Measurements from ENCODE around the gene SCFD1. TPM values are rescaled to one million over a fixed set of nuclear protein-coding genes. Genes with fewer than 3 reads are reported as not detected.

The SCFD1 gene
- total and polyA plus RNA-seq, 10 of the 15 experiments (the other 5 are each of a cell fraction or from before 2014, with no cell fraction given) = 61.5 to 98.4 (median 82.5) TPM

DNA sequence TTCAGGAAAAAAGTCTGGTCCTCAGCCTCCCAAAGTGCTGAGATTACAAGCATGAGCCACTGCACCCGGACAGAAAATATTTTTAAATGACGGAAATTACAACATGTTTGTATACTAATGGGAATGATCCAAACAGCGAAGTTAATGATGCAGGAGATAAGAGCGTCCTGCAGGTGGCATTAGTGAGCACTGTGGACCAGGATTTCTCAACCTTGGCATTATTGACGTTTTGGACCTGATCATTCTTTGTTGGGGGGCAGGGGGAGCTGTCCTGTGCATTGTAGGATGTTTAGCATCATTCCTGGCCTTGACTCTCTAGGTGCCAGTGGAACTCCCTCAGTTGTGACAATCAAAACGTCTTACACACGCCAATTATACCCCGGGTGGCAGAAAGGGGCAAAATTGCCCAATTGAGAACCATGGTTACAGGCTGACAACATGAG lies 34.1 kb downstream of the SCFD1 start (continued):
- no peak for TF ChIP-seq TARDBP (IDR thresholded peaks at IDR 0.05; ENCODE audit: borderline replicate concordance)
- TF ChIP-seq, protein P1, sequence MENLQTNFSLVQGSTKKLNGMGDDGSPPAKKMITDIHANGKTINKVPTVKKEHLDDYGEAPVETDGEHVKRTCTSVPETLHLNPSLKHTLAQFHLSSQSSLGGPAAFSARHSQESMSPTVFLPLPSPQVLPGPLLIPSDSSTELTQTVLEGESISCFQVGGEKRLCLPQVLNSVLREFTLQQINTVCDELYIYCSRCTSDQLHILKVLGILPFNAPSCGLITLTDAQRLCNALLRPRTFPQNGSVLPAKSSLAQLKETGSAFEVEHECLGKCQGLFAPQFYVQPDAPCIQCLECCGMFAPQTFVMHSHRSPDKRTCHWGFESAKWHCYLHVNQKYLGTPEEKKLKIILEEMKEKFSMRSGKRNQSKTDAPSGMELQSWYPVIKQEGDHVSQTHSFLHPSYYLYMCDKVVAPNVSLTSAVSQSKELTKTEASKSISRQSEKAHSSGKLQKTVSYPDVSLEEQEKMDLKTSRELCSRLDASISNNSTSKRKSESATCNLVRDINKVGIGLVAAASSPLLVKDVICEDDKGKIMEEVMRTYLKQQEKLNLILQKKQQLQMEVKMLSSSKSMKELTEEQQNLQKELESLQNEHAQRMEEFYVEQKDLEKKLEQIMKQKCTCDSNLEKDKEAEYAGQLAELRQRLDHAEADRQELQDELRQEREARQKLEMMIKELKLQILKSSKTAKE (IDR thresholded peaks at IDR 0.05; ENCODE audit: low read depth, poor library complexity, severe bottlenecking) = no peak
- peak; percentile 58 for TF ChIP-seq RAD21 (IDR thresholded peaks at IDR 0.05; ENCODE audit: insufficient read depth, low read depth, low read length)
- peak; percentile 50; the same call in 1 of the 2 replicates for TF ChIP-seq SMC3 (IDR thresholded peaks at IDR 0.05; ENCODE audit: borderline replicate concordance, low read length)
- TF ChIP-seq KDM1A (IDR thresholded peaks at IDR 0.05; ENCODE audit: borderline replicate concordance) = no peak
- no peak for TF ChIP-seq SMAD1 (IDR thresholded peaks at IDR 0.05; ENCODE audit: low read depth, partially characterized antibody)

- Histone ChIP-seq H3K9ac (ENCODE audit: control insufficient read depth, insufficient read depth, low read length) (no peak overlapping the region), H3K27ac (ENCODE audit: control insufficient read depth, insufficient read depth) (no peak overlapping the region), H3K36me3 (ENCODE audit: control insufficient read depth in 2 of 2, insufficient read depth in 2 of 2, low read length in 1 of 2) (peaks cover 2 to 10% of the 10 kb centered on the region in 2 experiments; a peak in 3 of 4 replicates), H3K4me2 (ENCODE audit: control insufficient read depth, insufficient read depth) (no peak overlapping the region), H3K4me1 (ENCODE audit: control insufficient read depth, insufficient read depth, low read length) (no peaks in the 10 kb centered on the region), H3K4me3 (no peak overlapping the region), H3K9me3 (replicated peaks; ENCODE audit: control insufficient read depth, insufficient read depth, low read length) (no peaks in the 10 kb centered on the region), H2AFZ (ENCODE audit: control insufficient read depth, low read depth, low read length) (no peak overlapping the region), H3K79me2 (ENCODE audit: control insufficient read depth, insufficient read depth, low read length) (no peaks in the 10 kb centered on the region), H3K27me3 (replicated peaks in 1 of 2; ENCODE audit: control insufficient read depth in 2 of 2, insufficient read depth in 2 of 2, low read length in 1 of 2) (no peaks in the 10 kb centered on the region), H4K20me1 (ENCODE audit: control insufficient read depth, insufficient read depth) (no peaks in the 10 kb centered on the region)
- in situ Hi-C loops (cut with MboI) (loop anchor here (5.0 kb wide), 1 partner anchor 250 kb away; no protein-coding TSS in a partner anchor), intact Hi-C loops (cut with micrococcal nuclease; ENCODE audit: unreplicated experiment) (no loop called here)
- no peak for DNase-seq (ENCODE audit: low read depth, low spot score)
- 96% methylated on average over 2 of the region's 2 CpGs for WGBS (ENCODE audit: insufficient coverage, insufficient replicate concordance, low lambda C conversion rate, missing lambda C conversion rate)
- ChIA-PET CTCF (interaction anchor here (0.6 to 2.5 kb wide), 9 partner anchors 10 to 695 kb away, joined by 3 to 15 read pairs (median 4); no protein-coding TSS in a partner anchor), POLR2A (no interaction called here), RAD21 (ENCODE audit: unreplicated experiment) (interaction anchor here (1.9 kb wide), 1 partner anchor 249 kb away, joined by 6 read pairs; no protein-coding TSS in a partner anchor), SMC1A (ENCODE audit: uncharacterized antibody, unreplicated experiment) (interaction anchor here (0.7 kb wide), 1 partner anchor 218 kb away, joined by 3 read pairs; no protein-coding TSS in a partner anchor)
- BruUV-seq (replicated peaks) = no TSS peak
- ATAC-seq = no peak
- FAIRE-seq = no peak
- no peak for TF ChIP-seq BCL3 (IDR thresholded peaks at IDR 0.05; ENCODE audit: borderline replicate concordance, insufficient read depth, low read depth, low read length, poor library complexity, severe bottlenecking)
- TF ChIP-seq NFYA (IDR thresholded peaks at IDR 0.05; ENCODE audit: borderline replicate concordance, low read depth, low read length) = no peak
- TF ChIP-seq, protein P2, sequence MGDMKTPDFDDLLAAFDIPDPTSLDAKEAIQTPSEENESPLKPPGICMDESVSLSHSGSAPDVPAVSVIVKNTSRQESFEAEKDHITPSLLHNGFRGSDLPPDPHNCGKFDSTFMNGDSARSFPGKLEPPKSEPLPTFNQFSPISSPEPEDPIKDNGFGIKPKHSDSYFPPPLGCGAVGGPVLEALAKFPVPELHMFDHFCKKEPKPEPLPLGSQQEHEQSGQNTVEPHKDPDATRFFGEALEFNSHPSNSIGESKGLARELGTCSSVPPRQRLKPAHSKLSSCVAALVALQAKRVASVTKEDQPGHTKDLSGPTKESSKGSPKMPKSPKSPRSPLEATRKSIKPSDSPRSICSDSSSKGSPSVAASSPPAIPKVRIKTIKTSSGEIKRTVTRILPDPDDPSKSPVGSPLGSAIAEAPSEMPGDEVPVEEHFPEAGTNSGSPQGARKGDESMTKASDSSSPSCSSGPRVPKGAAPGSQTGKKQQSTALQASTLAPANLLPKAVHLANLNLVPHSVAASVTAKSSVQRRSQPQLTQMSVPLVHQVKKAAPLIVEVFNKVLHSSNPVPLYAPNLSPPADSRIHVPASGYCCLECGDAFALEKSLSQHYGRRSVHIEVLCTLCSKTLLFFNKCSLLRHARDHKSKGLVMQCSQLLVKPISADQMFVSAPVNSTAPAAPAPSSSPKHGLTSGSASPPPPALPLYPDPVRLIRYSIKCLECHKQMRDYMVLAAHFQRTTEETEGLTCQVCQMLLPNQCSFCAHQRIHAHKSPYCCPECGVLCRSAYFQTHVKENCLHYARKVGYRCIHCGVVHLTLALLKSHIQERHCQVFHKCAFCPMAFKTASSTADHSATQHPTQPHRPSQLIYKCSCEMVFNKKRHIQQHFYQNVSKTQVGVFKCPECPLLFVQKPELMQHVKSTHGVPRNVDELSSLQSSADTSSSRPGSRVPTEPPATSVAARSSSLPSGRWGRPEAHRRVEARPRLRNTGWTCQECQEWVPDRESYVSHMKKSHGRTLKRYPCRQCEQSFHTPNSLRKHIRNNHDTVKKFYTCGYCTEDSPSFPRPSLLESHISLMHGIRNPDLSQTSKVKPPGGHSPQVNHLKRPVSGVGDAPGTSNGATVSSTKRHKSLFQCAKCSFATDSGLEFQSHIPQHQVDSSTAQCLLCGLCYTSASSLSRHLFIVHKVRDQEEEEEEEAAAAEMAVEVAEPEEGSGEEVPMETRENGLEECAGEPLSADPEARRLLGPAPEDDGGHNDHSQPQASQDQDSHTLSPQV (IDR thresholded peaks at IDR 0.05) = no peak
- no peak for TF ChIP-seq FOXM1 (IDR thresholded peaks at IDR 0.05; ENCODE audit: low read depth, low read length)
- TF ChIP-seq FOS (IDR thresholded peaks at IDR 0.05; ENCODE audit: borderline replicate concordance, extremely low read depth, insufficient read length) = no peak
Measured at GRCh38 chr14:30657050-30657449, 34.9 kb downstream of the SCFD1 start.
